ENCODE data around the gene DCX.

The DCX gene

DNA sequence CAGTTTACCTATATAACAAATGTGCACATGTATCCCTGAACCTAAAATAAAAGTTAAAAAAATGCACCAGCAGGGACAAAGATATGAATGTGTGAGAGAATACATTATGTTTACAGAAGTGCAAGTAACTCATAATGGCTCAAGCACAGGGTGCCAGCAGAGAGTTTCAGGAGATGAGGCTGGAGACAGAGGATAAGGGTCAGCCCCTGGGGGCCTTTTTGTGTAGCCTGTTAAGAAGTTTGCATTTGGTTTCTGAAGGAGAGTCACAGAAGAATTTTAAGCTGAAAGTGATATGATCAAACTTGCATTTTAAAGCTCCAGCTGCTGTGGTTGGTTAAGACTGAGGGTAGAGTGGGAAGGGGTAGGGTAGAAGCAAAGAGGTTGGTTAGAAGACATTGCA lies 93.1 kb downstream of the DCX start:
- TF ChIP-seq POLR2AphosphoS5 (IDR thresholded peaks at IDR 0.05; ENCODE audit: low read depth, low read length) (no peak), TAF1 (IDR thresholded peaks at IDR 0.05; ENCODE audit: borderline replicate concordance, insufficient read depth, low read length) (no peak), SIN3A (IDR thresholded peaks at IDR 0.05; ENCODE audit: borderline replicate concordance, insufficient read depth, low read length) (no peak), FOXP2 (optimal IDR thresholded peaks at IDR 0.05; ENCODE audit: borderline replicate concordance, extremely low read depth, extremely low read length, insufficient read depth) (no peak), REST (IDR thresholded peaks at IDR 0.05; ENCODE audit: insufficient read depth in 1 of 2, low read depth in 2 of 2, low read length in 2 of 2) (no peak)

GRCh38 chrX:111309083-111309482 lies 102.9 kb downstream of the DCX start:
- TF ChIP-seq POLR2AphosphoS5 (IDR thresholded peaks at IDR 0.05; ENCODE audit: low read depth, low read length) (no peak), REST (IDR thresholded peaks at IDR 0.05; ENCODE audit: insufficient read depth in 1 of 2, low read depth in 2 of 2, low read length in 2 of 2) (no peak), SIN3A (IDR thresholded peaks at IDR 0.05; ENCODE audit: borderline replicate concordance, insufficient read depth, low read length) (no peak), TAF1 (IDR thresholded peaks at IDR 0.05; ENCODE audit: borderline replicate concordance, insufficient read depth, low read length) (no peak), FOXP2 (optimal IDR thresholded peaks at IDR 0.05; ENCODE audit: borderline replicate concordance, extremely low read depth, extremely low read length, insufficient read depth) (no peak)

- TF ChIP-seq REST (IDR thresholded peaks at IDR 0.05; ENCODE audit: insufficient read depth in 1 of 2, low read depth in 2 of 2, low read length in 2 of 2) (no peak), FOXP2 (optimal IDR thresholded peaks at IDR 0.05; ENCODE audit: borderline replicate concordance, extremely low read depth, extremely low read length, insufficient read depth) (no peak), TAF1 (IDR thresholded peaks at IDR 0.05; ENCODE audit: borderline replicate concordance, insufficient read depth, low read length) (no peak), SIN3A (IDR thresholded peaks at IDR 0.05; ENCODE audit: borderline replicate concordance, insufficient read depth, low read length) (no peak), POLR2AphosphoS5 (IDR thresholded peaks at IDR 0.05; ENCODE audit: low read depth, low read length) (no peak)
Observed at GRCh38 chrX:111308039-111308438, 104.0 kb downstream of the DCX start.

DNA sequence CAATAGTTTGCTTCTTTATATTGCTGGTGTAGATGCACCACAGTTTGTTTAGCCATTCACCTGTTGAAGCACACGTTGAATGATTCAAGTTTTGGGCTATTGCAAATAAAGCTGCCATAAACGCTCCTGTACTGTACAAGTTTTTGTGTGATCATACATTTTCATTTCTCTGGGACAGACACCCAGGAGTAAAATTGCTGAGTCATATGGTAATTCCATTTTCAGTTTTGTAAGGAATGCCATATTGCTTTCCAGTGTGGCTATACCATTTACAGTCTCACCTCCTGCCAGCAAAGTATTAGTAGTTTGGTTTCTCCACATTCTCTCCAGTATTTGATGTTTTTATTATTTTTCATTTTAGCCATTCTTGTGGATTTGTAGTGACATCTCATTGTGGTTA lies 109.7 kb downstream of the DCX start:
- TF ChIP-seq TAF1 (IDR thresholded peaks at IDR 0.05; ENCODE audit: borderline replicate concordance, insufficient read depth, low read length) = no peak
- TF ChIP-seq FOXP2 (optimal IDR thresholded peaks at IDR 0.05; ENCODE audit: borderline replicate concordance, extremely low read depth, extremely low read length, insufficient read depth) = no peak
- TF ChIP-seq POLR2AphosphoS5 (IDR thresholded peaks at IDR 0.05; ENCODE audit: low read depth, low read length) = no peak
- TF ChIP-seq REST (IDR thresholded peaks at IDR 0.05; ENCODE audit: insufficient read depth in 1 of 2, low read depth in 2 of 2, low read length in 2 of 2) = no peak
- TF ChIP-seq SIN3A (IDR thresholded peaks at IDR 0.05; ENCODE audit: borderline replicate concordance, insufficient read depth, low read length) = no peak

DNA sequence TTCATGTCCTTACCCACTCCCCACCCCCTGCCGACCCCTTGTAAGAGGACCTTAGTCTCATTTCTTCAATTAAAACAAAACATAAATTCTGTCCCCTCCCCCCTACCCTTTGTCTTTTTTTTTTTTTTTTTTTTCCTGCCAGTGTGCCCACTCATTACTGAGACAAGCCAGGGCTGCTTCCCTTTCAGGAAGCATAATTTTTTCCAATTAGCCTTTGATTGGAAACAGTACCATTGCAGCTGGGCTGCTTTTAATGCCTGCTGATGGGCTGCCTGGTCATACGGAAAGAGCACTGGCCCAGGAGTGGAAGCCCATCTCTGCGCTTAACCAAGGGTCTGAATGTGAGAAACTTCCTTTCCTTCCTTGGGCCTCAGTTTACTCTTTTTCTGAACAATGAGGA lies 123.2 kb downstream of the DCX start:
- no peak for TF ChIP-seq SIN3A (IDR thresholded peaks at IDR 0.05; ENCODE audit: borderline replicate concordance, insufficient read depth, low read length)
- no peak for TF ChIP-seq REST (IDR thresholded peaks at IDR 0.05; ENCODE audit: insufficient read depth in 1 of 2, low read depth in 2 of 2, low read length in 2 of 2)
- TF ChIP-seq TAF1 (IDR thresholded peaks at IDR 0.05; ENCODE audit: borderline replicate concordance, insufficient read depth, low read length) = no peak
- TF ChIP-seq POLR2AphosphoS5 (IDR thresholded peaks at IDR 0.05; ENCODE audit: low read depth, low read length) = no peak
- no peak for TF ChIP-seq FOXP2 (optimal IDR thresholded peaks at IDR 0.05; ENCODE audit: borderline replicate concordance, extremely low read depth, extremely low read length, insufficient read depth)
